PC-3 (cell line): ENCODE measurements around the gene ADCY3. TPM values are rescaled to one million over a fixed set of nuclear protein-coding genes. Genes with fewer than 3 reads are reported as not detected.

Experiments used
- ATAC-seq: fragments of 200-7000 bp; cut with Tn5 transposase; 2 replicates; pipeline ENCODE4 v1.9.1; 2020; ENCODE audit warnings: mild to moderate bottlenecking, moderate library complexity
- BruUV-seq: library from RNA; stranded (reverse); fragments of 400-500 nt; replicated peaks from 2 replicates; lab custom pipeline; 2021; lab: Mats Ljungman, UMichigan
- CTCF ChIA-PET: fragments of 300-600 bp; sonication (Branson Sonifier 250); formaldehyde crosslinking; loops from one replicate; lab custom pipeline; 2022; ENCODE audit warnings: antibody characterized with exemption; lab: Charles Lee
- POLR2A ChIA-PET: fragments of 300-600 bp; sonication (Branson Sonifier 250); formaldehyde crosslinking; loops from one replicate; lab custom pipeline; 2022; ENCODE audit warnings: antibody characterized with exemption; ENCODE audit not compliant: unreplicated experiment; lab: Charles Lee
- DNase-seq: peaks from one replicate; pipeline ENCODE4 v3.0.0-alpha.2; 2015
- H2AFZ ChIP-seq: fragments of 300-600 bp; sonication (generic); 2 replicates; pipeline ENCODE4 v1.6.0; 2016; ENCODE audit warnings: antibody characterized with exemption, low read length
- H3F3A ChIP-seq: fragments of 300-600 bp; sonication (generic); one replicate; pipeline ENCODE4 v1.6.0; 2017; ENCODE audit warnings: antibody characterized with exemption, low read length, control low read depth, mild to moderate bottlenecking; ENCODE audit not compliant: unreplicated experiment
- H3K27ac ChIP-seq: fragments of 300-600 bp; sonication (generic); 2 replicates; pipeline ENCODE4 v1.5.1; 2016; ENCODE audit warnings: mild to moderate bottlenecking, low read length
- H3K27me3 ChIP-seq: fragments of 300-600 bp; sonication (generic); 2 replicates; pipeline ENCODE4 v1.6.1; 2016; ENCODE audit warnings: low read length, mixed read lengths
- H3K36me3 ChIP-seq: fragments of 300-600 bp; sonication (generic); 2 replicates; pipeline ENCODE4 v1.6.1; 2016; ENCODE audit warnings: low read depth, mixed run types, low read length, mixed read lengths
- H3K4me1 ChIP-seq: fragments of 300-600 bp; sonication (generic); 2 replicates; pipeline ENCODE4 v1.5.1; 2016; ENCODE audit warnings: low read length; ENCODE audit not compliant: insufficient read depth
- H3K4me2 ChIP-seq: fragments of 300-600 bp; sonication (generic); 2 replicates; pipeline ENCODE4 v1.6.0; 2016; ENCODE audit warnings: low read length
- H3K4me3 ChIP-seq: fragments of 300-600 bp; sonication (generic); 2 replicates; pipeline ENCODE4 v1.5.1; 2016; ENCODE audit warnings: mild to moderate bottlenecking, low read length, mixed read lengths
- H3K79me2 ChIP-seq: fragments of 300-600 bp; sonication (generic); 2 replicates; pipeline ENCODE4 v1.6.1; 2017; ENCODE audit warnings: low read length, mixed read lengths
- H3K9ac ChIP-seq: fragments of 300-600 bp; sonication (generic); 2 replicates; pipeline ENCODE4 v1.6.0; 2016; ENCODE audit warnings: mild to moderate bottlenecking, low read length
- H3K9me2 ChIP-seq: fragments of 300-600 bp; sonication (generic); replicated peaks from 2 replicates; pipeline ENCODE4 v1.6.1; 2016; ENCODE audit warnings: mixed run types, low read length, mixed read lengths
- H3K9me3 ChIP-seq: fragments of 300-600 bp; sonication (generic); 2 replicates; pipeline ENCODE4 v1.6.1; 2016; ENCODE audit warnings: low read length, mixed read lengths
- H4K20me1 ChIP-seq: fragments of 300-600 bp; sonication (generic); 2 replicates; pipeline ENCODE4 v1.6.1; 2016; ENCODE audit warnings: low read length, mixed read lengths
- CTCF ChIP-seq: fragments of 300-600 bp; sonication (generic); conservative IDR thresholded peaks from 2 replicates; pipeline ENCODE4 v1.5.1; 2017; ENCODE audit warnings: antibody characterized with exemption, low read depth, mild to moderate bottlenecking, low read length
- EZH2 ChIP-seq: fragments of 300-600 bp; sonication (generic); IDR thresholded peaks from one replicate; pipeline ENCODE4 v1.6.1; 2017; ENCODE audit warnings: antibody characterized with exemption, mild to moderate bottlenecking, low read length; ENCODE audit not compliant: unreplicated experiment
- EZH2phosphoT487 ChIP-seq: fragments of 300-600 bp; sonication (generic); IDR thresholded peaks from 2 replicates; pipeline ENCODE4 v1.6.1; 2018; ENCODE audit warnings: mild to moderate bottlenecking, antibody characterized with exemption, low read length, borderline replicate concordance
- intact Hi-C: fragments of 100-400 bp; cut with micrococcal nuclease; formaldehyde crosslinking; loops from 2 replicates; pipeline ENCODE4 v1.9.0; 2023
- total RNA-seq: library from RNA; depleted of rRNA; stranded (reverse); fragments of >200 nt; gene quantifications from 2 replicates; pipeline ENCODE4 v1.2.3, GENCODE V29; 2014

The ADCY3 gene
- total RNA-seq, 1 experiment from 2014 or later, result 52.0 TPM

- CTCF ChIA-PET, result no interaction called here
- Histone ChIP-seq H3K9ac (no peak overlapping the region), H3K27me3 (no peaks in the 10 kb centered on the region), H2AFZ (no peak overlapping the region), H3K4me3 (no peak overlapping the region), H3K4me2 (no peak overlapping the region), H3K27ac (no peak overlapping the region), H3K9me3 (no peaks in the 10 kb centered on the region), H3K4me1 (no peaks in the 10 kb centered on the region), H3F3A (no peaks in the 10 kb centered on the region), H3K36me3 (no peaks in the 10 kb centered on the region; the same call in 1 of the 2 replicates), H3K9me2 (no peaks in the 10 kb centered on the region), H4K20me1 (no peaks in the 10 kb centered on the region), H3K79me2 (no peaks in the 10 kb centered on the region)
- POLR2A ChIA-PET, result no interaction called here
- ATAC-seq (no peak), DNase-seq (no peak)
- BruUV-seq, result no TSS peak
- intact Hi-C loops, result no loop called here
- no peak for TF ChIP-seq EZH2phosphoT487
- TF ChIP-seq CTCF, result no peak
- TF ChIP-seq EZH2, result no peak
Observed at GRCh38 chr2:24870891-24871705, 48.9 kb downstream of the ADCY3 start.

DNA sequence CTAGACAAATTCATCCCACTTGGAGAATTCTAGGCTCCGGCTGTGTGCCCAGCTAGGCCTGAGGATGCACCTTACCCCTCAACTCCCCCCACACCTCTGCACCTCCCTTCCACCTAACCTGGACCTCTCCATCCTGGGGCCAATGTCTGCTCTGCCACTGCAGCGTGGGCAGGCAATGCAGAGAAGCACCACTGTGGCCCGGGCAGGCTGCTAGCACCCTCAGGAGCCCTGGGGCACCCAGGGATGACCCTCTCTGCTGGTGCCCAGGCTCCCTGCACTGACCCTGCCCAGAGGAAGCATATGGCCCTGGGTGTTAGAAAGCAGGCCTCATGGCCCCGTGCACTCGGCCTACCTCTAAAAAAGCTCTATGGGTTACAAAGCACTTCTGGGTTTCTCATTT lies 49.6 kb downstream of the ADCY3 start:
- Histone ChIP-seq H2AFZ (no peak overlapping the region), H3K4me1 (no peaks in the 10 kb centered on the region), H3K9me2 (no peaks in the 10 kb centered on the region), H3K27me3 (no peaks in the 10 kb centered on the region), H3F3A (no peaks in the 10 kb centered on the region), H3K4me3 (no peak overlapping the region), H3K4me2 (no peak overlapping the region), H4K20me1 (no peaks in the 10 kb centered on the region), H3K79me2 (no peaks in the 10 kb centered on the region), H3K36me3 (no peaks in the 10 kb centered on the region; the same call in 1 of the 2 replicates), H3K27ac (no peak overlapping the region), H3K9me3 (no peaks in the 10 kb centered on the region), H3K9ac (no peak overlapping the region)
- ATAC-seq, result no peak
- ChIA-PET CTCF (no interaction called here), POLR2A (no interaction called here)
- BruUV-seq, result no TSS peak
- intact Hi-C loops, result no loop called here
- no peak for DNase-seq
- TF ChIP-seq EZH2 (no peak), EZH2phosphoT487 (no peak), CTCF (no peak)

DNA sequence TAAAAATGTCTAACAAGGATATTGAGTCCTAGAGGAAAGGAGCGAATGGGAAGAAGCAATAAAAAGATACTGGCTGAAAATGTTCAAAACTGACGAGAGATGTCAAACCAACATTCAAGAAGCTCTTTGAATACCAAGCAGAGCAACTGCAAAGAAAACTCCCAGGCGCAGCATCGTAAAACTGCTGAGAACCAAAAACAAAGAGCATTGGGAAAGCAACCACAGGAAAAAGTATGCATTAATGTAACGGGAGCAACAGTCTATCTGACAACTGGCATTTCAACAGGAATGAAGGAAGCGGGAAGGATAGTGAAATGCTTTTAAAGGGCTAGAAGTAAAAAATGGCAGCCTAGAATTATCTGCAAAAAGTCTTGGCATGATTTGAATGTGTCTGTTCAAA lies 53.1 kb downstream of the ADCY3 start:
- Histone ChIP-seq H3K9me2 (no peaks in the 10 kb centered on the region), H3K4me3 (no peak overlapping the region), H3K9ac (no peak overlapping the region), H3F3A (no peaks in the 10 kb centered on the region), H3K27ac (no peak overlapping the region), H3K4me2 (no peak overlapping the region), H3K27me3 (no peaks in the 10 kb centered on the region), H4K20me1 (no peaks in the 10 kb centered on the region), H3K36me3 (no peaks in the 10 kb centered on the region; the same call in 1 of the 2 replicates), H3K79me2 (no peaks in the 10 kb centered on the region), H3K9me3 (no peaks in the 10 kb centered on the region), H2AFZ (no peak overlapping the region), H3K4me1 (no peaks in the 10 kb centered on the region)
- CTCF ChIA-PET, result no interaction called here
- intact Hi-C loops, result no loop called here
- ATAC-seq (no peak), DNase-seq (no peak)
- POLR2A ChIA-PET, result no interaction called here
- BruUV-seq, result no TSS peak
- no peak for TF ChIP-seq EZH2phosphoT487
- no peak for TF ChIP-seq CTCF
- no peak for TF ChIP-seq EZH2
